HG03280 (cell line): ENCODE measurements around the gene DPP6.

Source experiments
- ATAC-seq: cut with Tn5 transposase; IDR thresholded peaks from one replicate; pipeline ENCODE4 v1.9.1; 2021; ENCODE audit warnings: mild to moderate bottlenecking, moderate library complexity; ENCODE audit not compliant: unreplicated experiment

The DPP6 gene

DNA sequence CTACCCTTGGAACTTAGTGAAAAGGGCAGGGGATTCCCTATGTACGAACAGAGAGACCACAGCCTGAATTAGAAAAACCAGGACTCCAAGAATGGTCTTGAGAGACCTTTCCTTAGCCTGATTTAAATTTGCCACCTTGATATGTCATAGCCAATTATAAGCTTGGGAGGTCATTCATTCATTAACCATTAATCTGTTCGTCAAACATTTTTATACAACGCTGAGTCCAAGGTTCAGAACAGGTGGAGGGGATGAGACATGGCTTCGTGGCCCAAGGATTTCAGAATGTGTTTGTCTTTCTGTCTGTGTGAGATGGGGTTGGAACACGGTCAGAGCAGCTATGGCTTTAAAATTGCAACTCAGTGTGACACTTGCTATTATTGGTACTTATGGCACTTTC is 792.8 kb downstream of the DPP6 start:
- ATAC-seq, result no peak

DNA sequence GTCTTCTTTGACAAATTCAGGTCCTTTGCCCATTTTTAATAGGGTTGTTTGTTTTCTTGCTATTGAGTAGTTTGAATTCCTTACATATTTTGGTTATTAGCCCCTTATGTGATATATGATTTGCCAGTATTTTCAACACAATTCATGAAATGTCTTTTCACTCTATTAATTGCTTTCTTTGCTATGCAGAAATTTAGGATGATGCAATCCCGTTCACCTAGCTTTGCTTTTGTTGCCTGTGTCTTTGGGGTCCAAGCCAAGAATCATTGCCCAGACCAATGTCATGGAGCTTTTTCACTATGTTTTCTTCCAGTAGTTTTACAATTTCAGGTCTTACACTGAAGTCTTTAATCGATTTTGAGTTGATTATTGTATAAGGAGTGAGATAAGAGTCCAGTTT is 796.3 kb downstream of the DPP6 start:
- ATAC-seq, result no peak

DNA sequence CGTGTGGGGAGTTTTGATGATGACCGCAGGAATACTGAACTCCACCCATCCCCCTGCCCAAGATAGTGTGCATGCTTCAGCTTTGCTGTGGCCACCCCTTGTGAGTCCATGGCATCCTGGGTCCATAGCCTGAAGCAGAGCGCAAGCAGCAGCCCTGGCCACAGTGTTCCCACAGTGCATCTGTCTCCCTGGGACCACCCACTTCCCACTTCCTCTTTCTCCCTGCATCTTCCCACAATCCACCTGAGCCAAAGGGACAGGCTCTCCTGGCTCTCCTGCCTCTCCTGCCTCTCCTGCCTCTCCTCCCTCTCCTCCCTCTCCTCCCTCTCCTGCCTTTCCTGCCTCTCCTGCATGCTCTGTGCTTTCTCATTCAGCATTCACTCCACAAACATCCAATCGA is 800.0 kb downstream of the DPP6 start:
- ATAC-seq, result no peak

DNA sequence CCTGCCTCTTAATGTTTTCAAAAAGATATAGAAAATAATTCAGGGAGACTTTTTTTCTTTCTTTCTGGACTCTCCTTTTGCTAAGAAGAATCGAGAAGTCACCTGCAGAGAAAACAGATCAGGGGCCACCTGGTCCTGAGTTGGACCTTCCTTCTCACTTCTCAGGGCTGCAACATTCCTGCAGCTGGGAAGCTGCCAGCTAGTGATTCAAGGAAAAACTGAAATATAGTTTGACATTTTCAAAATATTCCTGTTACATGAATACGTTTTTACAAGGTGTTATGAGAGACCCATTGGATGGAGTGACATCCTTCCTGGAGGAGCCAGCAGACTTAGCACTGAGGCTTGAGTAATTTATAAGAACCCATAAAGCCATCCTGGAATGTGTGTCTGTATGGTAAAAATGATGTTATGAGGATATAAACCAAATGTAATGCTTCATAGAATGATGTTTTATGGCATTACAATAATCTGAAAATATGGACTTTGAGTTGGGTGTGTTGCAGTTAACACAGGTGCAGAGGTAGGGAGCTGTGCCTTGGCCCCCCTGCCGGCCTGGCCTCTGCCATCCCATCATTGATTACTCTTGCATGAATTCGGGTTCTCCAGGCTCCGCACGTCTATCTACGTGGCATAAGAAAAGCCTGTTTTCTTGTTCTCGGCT is 801.0 kb downstream of the DPP6 start:
- ATAC-seq, result no peak

DNA sequence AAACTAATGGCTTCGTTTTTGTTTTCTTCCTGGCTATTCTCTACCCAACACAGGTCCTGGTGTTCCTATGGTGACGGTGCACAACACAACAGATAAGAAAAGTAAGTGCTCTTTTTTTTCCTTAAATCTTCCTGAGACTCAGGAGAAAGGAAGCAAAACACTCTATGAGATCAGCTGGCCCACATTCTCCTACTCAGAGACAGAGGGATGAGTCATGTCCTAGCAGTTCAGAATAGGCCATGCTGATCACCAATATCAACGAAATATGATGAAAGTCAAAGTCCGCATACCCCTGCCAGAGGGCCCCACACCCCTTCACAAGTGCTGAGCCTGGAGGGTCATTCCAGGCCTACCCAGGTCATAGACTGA is 801.5 kb downstream of the DPP6 start:
- ATAC-seq, result no peak

DNA sequence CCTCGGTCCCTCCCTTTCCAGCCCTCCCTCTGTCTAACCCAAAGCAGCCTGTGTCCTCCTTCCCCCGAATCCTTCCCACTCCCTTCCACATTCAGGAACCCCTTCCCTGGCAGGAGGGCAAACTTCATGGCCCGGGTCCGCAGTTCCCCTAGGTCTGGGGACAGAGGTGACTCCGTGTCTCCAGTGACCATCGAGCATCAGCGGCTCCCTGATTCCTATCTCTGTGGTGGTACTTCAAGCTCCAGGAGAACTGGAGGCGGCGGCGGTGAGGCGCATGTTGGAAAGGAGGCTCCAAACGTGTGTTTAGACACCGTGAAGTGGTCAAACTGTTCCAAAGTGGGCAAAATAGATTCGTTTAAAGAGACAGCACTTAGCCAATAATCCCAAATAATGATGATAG is 802.6 kb downstream of the DPP6 start:
- ATAC-seq, result no peak

DNA sequence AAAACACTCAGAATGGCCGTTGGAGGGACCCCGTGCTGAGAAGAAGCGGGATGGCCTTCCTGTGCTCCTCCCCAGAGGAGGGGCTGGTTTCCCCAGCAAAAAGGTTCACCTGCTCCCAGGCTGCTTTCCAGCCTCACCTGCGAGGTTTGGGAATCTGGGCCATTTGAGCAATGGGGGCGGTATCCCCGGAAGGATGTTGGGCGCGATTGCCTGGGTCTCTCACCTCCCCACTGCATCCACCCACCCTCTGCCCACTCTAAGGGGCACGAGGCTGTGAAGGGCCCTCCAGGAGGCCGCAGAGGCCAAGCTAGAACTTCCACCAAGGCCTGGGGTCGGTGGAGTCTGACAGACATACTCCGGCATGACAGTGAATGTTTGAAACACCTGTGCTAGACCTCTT is 803.2 kb downstream of the DPP6 start:
- ATAC-seq, result no peak

DNA sequence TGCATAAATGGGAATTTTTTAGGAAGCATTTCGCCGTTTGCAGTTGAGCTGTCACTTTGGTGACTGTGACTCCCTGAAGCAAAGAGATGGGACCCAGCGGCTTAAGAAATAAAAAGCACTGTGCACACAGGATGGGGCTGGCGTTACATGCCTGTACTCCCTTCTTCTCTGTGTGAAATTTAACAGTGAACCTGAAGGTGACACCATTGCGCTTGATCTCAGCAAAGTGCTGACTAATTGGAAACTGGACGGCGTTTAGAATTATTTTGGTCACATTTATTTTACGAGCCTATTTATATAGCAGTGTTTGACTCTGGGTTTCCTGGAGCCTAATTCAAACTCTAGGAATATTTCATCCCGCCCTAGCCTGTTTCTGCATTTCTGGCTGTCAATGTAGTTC is 804.5 kb downstream of the DPP6 start:
- ATAC-seq, result no peak

DNA sequence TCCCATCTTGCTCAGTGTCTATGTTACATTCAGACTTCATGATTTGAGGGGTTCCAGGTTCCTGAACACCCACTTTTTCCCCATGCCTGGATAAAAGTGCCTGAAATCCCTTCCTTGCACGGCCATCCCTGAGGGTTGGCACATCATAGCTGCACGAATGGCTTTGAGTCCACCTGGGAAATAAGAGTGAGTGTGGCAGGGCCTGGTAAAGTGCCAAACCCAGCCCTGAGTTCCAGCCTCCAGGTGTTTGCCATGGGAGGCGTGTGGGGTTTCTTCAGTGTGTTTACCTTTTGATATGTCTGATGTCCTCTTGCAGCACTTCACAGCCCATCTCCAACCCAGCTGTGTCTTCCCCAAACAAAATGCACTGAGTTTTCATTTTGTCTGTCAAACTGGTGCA is 805.0 kb downstream of the DPP6 start:
- no peak for ATAC-seq

DNA sequence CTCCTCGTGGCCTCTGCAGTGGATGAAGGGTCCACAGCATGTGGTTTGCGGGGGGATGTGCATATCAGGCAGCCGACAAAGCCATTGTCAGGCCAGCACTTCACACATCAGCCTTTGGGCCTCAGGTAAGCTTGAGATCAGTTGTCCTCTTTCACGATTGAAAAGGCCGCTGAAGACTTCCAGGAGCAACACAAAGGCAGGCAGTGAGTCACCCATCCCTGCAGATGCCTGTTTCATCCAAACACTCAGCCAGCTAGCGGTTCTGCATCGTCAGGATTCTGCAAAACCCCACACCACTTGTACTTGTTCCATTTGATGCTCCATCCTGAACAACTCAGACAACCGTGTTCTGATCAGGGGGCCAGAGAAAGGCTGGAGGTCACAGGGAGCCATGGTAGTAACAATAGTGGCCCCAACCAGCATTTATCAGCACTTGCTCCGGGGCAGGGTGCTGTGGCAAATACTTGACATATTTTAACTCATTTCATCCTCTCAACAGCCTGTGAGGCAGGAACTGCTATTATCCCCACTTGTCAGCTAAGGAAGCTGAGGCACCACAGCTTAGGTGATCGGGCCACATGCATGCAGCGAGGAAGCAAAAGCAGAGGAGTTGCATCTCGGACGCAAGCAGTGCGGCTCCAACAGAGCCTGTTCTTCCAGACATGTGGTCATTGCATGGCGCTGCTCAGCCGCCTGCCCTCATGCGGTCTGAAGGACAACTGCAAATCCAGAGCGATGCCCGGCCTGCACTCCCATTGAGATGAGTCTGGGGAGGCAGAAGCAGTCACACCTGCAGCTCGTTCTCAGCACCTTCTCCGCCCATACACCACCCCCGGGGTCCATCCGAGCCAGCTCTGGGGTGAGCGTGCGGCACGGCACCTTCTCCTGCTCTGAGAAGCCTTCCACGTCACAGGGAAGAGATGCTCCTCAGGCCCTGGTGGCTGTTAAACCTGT is 805.8 kb downstream of the DPP6 start:
- no peak for ATAC-seq

DNA sequence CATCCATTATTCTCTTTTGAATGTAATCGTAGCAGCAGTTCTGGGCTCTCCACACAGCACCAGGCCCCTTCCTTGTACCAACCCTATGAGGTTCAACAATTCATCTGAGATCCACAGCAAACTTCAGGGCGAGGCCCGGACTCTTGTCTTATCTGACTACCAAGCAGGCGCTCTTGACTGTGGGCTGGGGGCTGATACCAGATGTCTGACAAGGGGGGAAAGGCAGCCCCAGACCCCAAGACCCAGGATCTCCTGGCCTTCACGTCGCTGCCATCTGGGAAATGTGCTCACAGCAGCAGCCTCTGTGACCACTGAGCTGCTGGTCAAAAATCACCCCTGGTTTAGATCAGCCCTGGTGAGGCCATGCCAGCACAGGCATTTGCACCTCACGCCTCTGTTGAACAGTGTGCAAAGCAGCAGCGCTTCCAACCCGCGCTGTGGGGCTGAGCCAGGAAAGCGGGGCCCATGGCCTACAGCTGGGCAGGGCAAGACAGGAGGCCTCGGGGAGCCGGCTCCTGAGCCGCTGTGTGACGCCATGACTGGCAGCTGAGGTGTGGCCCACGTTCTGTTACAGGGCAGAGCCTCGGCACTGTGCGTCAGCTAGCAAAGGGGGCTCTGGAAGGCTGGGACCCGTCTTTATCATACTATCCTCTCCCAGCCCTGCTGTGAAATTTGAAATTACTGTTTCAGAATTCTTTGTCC is 806.8 kb downstream of the DPP6 start:
- no peak for ATAC-seq

DNA sequence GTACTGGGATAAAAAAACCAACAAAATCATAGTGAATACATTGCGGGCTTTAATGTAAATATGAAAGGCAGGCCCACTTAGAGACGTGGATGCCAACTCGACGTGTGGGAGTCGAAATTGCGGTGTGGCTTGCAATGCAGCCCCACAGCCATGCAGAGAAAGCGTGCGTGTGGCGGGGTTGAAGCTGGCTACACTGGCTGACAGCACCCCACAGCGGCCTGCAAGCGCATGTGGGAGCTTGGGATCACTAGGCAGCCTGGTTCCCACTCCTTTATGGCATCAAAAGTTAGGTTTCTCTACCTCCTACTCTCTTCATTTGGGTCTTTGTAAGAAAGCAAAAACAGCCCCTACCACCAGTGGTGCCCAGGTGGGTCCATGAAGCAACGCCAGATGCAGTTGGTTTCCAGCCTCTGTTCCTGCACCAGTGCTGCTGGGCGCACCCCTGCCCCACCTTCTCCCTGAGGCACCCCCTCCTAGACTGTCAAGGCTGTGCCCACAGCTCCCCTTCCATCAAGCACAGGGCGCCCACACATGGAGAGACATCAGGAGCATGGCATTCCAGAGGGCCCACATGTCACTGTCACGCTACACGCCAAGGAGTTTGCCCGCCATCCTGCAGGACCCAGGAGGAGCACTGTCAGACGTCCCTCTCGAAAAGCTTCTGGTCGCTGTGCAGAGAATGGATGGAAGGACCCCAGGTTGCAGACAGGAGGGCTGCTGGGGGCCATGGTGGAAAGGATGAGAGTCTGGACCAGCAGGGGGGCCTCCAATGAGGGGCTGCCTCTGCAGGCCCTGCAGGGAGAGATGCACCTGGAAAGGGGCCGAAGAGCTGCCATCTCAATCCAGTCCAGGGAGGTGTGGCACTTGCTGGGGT is 807.8 kb downstream of the DPP6 start:
- no peak for ATAC-seq

DNA sequence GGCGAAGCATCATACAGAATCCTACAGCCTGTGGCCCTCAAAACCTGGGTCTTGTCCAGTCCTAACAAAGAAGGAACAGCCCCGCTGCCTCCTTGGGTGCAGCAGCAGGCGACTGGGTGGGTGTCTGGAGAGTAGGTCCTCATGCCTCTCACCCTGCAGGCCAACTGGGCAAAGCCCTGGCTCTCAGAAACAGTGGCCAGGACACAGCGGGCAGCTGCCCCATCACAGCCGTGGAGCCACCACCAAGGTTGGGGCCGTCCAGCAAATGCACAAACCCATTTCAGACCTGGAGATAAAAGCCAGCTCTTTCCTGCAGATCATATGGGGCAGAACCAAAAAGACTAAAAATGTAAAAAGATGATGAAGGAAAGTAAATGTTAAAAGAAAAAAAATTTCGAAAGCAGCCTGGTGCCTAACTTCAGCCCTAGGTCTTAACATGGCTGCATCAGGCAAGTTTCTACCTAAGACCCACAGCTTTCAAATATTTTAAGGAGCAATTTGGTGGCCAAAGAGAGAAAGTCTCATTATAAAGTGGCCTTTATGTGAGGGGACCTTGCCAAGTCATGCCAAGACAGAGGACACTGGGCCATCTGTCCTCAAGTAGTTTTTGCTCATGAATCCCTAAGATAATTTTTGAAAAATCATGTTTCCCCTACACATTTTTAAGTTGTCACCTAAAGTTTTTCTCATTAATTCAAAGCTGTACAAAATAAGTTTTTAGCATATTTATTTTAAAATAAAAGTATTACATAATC is 808.6 kb downstream of the DPP6 start:
- ATAC-seq, result no peak

DNA sequence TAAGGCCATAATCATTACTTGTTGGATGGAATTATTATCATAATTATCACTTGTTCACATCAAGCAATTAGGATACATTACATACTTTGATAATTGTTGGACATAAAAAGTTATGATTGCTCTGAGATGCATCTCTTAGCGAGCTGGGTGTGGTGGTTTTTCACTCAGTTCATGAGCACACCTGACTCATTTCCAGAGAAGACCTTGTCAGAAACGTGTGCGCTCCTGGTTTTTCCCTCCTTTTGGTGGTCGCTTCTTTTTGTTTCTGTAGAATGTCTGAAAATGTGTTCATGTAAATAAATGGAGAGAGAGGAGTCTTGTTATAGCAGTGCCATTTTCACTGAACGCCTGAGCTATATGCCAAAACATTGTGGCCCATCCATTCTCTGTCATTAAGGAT is 809.4 kb downstream of the DPP6 start:
- ATAC-seq, result no peak

DNA sequence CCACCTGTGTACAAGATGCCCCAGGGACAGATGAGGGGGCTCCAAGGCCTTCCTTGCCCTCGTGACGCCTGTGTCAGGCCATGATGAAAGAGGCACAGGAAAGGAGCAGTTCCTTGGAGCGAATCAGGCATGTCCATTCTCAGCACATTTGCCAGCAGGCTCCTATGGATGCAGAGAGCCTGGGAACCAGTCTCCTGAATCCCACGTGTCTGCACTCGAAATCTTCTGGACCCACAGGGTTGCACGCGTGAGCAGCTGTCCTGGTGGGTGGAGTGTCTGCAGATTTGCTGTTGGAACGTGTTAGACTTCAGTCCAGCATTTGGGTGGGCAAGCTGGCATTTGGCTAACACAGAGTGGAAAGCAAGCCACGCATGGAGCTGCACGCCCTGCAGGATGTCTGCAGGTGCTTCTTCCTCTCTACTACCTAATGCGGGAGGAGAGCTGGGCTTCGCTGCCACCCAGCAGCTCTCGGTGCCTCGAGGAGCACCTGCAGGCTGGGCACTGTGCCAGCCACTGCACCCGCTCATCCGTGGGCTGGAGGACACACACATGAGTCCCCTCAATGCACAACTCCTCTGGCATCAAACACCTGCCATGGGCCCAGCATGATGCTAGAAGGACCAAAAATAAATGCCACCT is 810.1 kb downstream of the DPP6 start:
- ATAC-seq, result no peak

DNA sequence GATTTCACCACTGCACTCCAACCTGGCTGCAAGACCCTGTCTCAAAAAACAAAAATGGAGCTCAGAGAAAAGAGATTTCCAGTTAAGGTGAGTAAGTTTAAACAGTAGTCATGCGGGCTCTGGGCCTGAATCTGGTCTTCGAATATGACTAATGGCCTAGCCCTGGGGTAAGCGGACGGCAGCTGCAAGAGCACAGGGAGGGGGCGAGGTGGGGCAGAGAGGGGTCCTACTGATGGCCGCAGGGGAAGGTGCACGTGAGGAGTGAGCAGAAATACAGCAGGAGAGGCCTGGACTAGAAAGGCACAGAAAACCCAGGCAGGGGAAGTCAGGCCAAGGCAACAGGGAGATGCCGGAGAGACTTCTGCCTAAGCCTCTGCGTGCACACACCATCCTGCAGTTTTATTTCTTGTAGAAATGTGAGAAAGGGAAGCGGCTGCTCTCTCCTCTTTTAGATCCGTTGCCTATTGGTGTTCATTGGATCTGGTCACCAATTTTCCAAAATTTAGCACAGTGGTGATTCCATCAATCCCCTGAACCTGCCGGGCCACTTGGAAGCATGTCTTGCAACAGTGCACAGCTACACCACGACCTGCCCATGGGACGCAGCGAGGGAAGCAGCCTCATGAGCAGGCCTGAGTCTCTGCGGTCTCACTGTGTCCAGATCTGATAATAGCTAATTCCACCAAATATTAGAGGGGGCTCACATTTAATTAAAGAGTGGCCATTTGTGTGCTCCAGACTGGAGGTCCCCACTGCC is 811.7 kb downstream of the DPP6 start:
- no peak for ATAC-seq

DNA sequence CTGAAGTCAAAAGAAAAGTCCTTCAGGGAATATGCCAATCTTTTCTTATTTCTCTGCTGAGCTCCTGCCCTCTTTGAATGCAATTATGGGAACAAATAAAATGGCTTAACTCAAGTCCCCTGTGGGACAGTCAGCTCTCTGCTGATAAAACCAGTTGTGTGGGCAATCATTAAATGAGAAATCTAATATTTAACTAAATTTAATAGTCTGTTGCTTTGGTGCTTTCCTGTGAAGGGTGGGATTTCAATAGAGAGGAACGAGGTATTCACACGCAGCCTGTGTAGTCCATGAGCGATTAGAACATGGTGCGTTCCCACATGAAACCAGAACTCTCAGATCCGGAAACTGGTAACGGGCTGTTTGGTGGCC is 812.3 kb downstream of the DPP6 start:
- ATAC-seq, result no peak

DNA sequence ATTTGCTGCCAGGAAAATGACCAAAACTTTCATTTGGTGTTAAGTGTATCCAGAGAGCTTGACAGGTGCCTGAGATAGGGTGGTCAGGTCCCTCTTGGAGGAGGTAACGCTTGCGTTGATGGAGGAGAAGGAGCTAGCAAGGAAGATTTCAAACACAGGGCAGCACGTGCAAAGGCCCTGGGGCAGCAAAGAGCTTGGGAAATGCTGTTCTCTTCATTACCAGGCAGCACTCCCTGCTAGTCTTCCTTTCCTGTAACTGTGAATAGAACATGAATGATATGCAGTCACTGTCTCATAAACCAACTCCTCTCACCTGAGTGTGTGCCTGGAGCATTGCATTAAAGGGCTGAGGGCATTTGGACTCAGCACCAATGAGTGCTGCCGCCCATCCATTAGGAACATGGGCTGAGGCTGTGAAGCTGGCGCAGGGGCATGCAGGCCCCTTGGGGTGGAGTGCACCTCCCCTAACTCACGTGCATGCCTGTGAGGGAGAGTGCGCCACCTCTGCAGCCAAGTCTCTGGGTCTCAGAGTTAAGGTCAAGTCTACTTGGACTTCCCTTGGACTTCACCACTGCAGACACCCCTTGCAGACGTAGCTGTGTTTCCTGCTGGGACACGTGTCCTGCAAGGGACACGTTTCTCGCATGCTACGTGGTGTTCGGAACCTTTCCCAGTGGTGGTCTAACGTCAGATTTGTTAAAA is 813.9 kb downstream of the DPP6 start:
- ATAC-seq, result no peak
